ENCODE data around the gene MRPL34.
"Not testable (repeated sequence)": the region's sequence is repeated elsewhere in the genome, so short reads cannot be mapped to it uniquely, and the experiment has no call there.

Gene MRPL34
- 10.0 to 34.1 (median 31.7) reads per million in 3 experiments for total RNA-seq

GRCh38 chr19:17305517-17306284 lies at the start of gene MRPL34:
MRPL34 (plus strand) TSS chr19:17305872; CDS start chr19:17305893, 21 bp downstream.
- peak; percentile 96 for DNase-seq

- DNase-seq, result no peak
Measured at GRCh38 chr19:17256130-17256529, 49.5 kb upstream of the MRPL34 start.

GRCh38 chr19:17259118-17259780 lies 46.4 kb upstream of the MRPL34 start:
- no peak for DNase-seq

- no peak for DNase-seq
Measured at GRCh38 chr19:17259934-17260333, 45.7 kb upstream of the MRPL34 start.

GRCh38 chr19:17260842-17261325 lies 44.8 kb upstream of the MRPL34 start:
- peak; percentile 84 for DNase-seq

GRCh38 chr19:17262557-17262956 lies 43.1 kb upstream of the MRPL34 start:
- no peak for DNase-seq

- no peak for DNase-seq
Measured at GRCh38 chr19:17263712-17264640, 41.7 kb upstream of the MRPL34 start.

- no peak for DNase-seq
Measured at GRCh38 chr19:17264641-17264979, 41.1 kb upstream of the MRPL34 start, which contains the start of gene USHBP1. USHBP1 (minus strand) TSS chr19:17264745; CDS start chr19:17264299, 446 bp downstream.

- DNase-seq, result no peak
Measured at GRCh38 chr19:17266026-17266425, 39.6 kb upstream of the MRPL34 start.

- DNase-seq, result no peak
Measured at GRCh38 chr19:17266589-17266974, 39.1 kb upstream of the MRPL34 start.

- peak; percentile 99 for DNase-seq
Measured at GRCh38 chr19:17266975-17267788, 38.5 kb upstream of the MRPL34 start, which contains the start of gene BABAM1. BABAM1 (plus strand) TSS chr19:17267443; CDS start chr19:17268807, 1,364 bp downstream.

GRCh38 chr19:17268754-17269153 lies 36.9 kb upstream of the MRPL34 start:
- DNase-seq, result no peak

GRCh38 chr19:17274892-17275291 lies 30.8 kb upstream of the MRPL34 start:
- not testable (repeated sequence) for DNase-seq

- DNase-seq, result no peak
Measured at GRCh38 chr19:17275441-17276175, 30.1 kb upstream of the MRPL34 start.

GRCh38 chr19:17279436-17279835 lies 26.2 kb upstream of the MRPL34 start:
- no peak for DNase-seq

GRCh38 chr19:17281391-17282304 lies 24.0 kb upstream of the MRPL34 start, which contains the start of gene ANKLE1:
ANKLE1 (plus strand) TSS chr19:17281901; CDS start chr19:17281921, 20 bp downstream.
- no peak for DNase-seq

GRCh38 chr19:17282488-17283125 lies 23.1 kb upstream of the MRPL34 start:
- peak; percentile 72 for DNase-seq

GRCh38 chr19:17283504-17283996 lies 22.1 kb upstream of the MRPL34 start:
- no peak for DNase-seq
